T-helper 2 cell treated with Interferon-gamma antibody and Interleukin-4, amounts not matched to agents 100 ng/mL and 5 ng/mL, for 36 hours (primary cell): ENCODE measurements around the gene PGRMC2. TPM values are rescaled to one million over a fixed set of nuclear protein-coding genes. Genes with fewer than 3 reads are reported as not detected.

Experiments used
- intact Hi-C: fragments of 100-400 bp; cut with micrococcal nuclease; formaldehyde crosslinking; loops from one replicate; pipeline ENCODE4 v1.15.1; 2023
- total RNA-seq: library from RNA; stranded (reverse); gene quantifications from 2 replicates; pipeline ENCODE4 v1.2.3, GENCODE V29; 2022

Gene PGRMC2, protein sequence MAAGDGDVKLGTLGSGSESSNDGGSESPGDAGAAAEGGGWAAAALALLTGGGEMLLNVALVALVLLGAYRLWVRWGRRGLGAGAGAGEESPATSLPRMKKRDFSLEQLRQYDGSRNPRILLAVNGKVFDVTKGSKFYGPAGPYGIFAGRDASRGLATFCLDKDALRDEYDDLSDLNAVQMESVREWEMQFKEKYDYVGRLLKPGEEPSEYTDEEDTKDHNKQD
- total RNA-seq, result 35.7 and 36.9 TPM in 2 replicates

DNA sequence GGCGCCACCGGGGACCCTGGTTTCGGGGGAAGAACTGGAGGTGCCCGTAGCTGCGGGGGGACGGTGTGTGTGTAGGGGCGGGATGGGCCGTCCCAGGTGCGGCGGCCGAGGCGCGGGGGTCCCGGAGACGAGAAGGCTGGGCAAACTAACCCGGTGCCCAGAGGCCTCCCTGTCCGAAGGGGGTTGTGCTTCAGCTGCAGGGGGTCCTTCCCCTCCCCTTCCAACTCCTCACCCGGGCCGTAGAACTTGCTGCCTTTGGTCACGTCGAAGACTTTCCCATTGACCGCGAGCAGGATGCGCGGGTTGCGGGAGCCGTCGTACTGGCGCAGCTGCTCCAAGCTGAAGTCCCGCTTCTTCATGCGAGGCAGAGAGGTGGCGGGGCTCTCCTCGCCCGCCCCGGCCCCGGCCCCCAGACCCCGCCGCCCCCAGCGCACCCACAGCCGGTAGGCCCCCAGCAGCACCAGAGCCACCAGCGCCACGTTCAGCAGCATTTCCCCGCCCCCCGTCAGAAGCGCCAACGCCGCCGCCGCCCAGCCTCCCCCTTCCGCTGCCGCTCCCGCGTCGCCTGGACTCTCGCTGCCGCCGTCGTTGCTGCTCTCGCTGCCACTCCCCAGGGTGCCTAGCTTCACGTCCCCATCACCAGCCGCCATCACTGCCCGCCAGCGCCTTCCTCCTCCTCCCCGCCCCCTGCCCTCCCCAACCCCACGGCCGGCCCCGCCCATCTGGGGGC lies at the start of gene PGRMC2:
TSS of gene PGRMC2 (minus strand) at position 673 of the 730 bp plus-strand sequence. CDS start at position 650, 23 bp downstream.
- intact Hi-C loops, result loop anchor here (2.0 to 5.0 kb wide), 3 partner anchors 97 to 575 kb away; no protein-coding TSS in a partner anchor

DNA sequence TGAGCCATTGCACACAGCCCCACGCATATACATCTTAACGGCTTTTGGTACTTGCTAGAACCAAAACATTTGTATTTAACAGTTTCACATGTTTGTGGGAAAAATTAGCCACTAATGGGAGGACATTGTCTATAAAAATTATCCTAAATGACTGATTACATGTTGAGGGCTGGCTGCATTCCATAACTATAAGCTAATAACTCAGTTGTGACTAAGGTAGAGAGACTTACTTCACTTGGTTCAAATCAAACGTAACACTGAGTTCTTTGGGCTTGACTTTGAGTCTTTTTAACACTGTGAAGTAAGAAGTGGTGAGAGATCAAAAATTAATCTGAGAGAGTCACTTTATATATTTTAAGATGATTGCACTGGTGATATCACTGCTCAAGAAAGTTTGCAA lies 47.9 kb upstream of the PGRMC2 start:
- intact Hi-C loops, result no loop called here

DNA sequence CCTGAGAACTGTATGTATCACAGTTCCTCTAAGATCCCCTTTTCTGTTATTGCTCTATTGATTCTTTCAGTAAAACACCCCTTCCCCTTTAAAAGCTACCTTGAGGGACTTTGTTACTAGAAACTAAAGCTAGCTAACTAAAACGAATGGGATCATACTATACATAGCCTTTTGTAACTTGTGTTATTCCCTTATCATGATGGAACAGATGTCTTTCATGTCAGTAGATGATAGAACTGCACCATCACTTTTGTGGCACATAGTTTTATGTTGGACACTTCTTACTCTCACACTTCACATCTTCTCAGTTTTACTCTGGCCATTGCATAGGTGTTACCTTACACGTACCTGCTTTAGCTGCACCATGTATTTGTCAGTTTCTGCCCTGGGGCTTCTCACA lies 46.6 kb upstream of the PGRMC2 start:
- intact Hi-C loops, result no loop called here

- intact Hi-C loops, result no loop called here
These were observed 45.9 kb upstream of the PGRMC2 start for GRCh38 chr4:128333309-128334018.

- intact Hi-C loops, result no loop called here
These were observed 44.5 kb upstream of the PGRMC2 start for GRCh38 chr4:128332081-128332480.

- intact Hi-C loops, result no loop called here
These were observed 42.0 kb upstream of the PGRMC2 start for GRCh38 chr4:128329638-128330037.

GRCh38 chr4:128328106-128328505 lies 40.5 kb upstream of the PGRMC2 start:
- intact Hi-C loops, result no loop called here

DNA sequence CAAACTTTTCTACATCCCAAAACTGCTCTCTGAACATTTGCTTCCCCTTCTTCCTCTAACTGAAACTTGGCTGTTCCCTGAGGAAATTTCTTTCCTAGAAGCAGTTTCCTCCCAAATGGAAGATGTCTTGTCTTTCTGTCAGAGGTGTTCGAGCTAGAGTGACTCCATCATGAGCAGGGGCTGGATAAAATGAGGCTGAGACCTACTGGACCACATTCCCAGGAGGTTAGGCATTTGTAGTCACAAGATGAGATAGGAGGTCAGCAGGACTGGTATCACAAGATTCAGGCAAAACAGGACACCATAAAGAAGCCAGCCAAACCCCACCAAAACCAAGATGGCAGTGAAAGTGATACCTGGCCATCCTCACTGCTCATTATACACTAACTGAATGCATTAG lies 35.8 kb upstream of the PGRMC2 start:
- intact Hi-C loops, result no loop called here

GRCh38 chr4:128322986-128323385 lies 35.4 kb upstream of the PGRMC2 start:
- intact Hi-C loops, result no loop called here

DNA sequence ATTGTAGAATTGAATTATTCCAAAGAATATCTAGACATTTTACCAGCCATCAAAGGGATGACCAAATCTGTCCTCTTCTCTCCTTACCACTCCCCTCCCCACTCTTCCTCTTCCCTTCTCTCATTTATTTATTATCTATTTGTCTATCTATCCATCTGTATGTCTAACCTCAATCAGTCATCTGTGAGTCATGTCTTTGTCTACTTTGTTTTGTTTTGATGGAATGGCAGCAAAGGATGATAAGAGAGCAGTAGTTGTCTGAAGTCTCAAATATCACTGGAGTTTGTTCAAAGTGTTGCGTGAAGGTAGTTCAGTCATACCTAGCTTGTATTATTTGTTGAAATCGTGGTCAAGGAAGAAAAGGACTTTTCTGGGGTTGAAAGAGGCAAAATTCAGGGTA lies 34.7 kb upstream of the PGRMC2 start:
- intact Hi-C loops, result no loop called here

DNA sequence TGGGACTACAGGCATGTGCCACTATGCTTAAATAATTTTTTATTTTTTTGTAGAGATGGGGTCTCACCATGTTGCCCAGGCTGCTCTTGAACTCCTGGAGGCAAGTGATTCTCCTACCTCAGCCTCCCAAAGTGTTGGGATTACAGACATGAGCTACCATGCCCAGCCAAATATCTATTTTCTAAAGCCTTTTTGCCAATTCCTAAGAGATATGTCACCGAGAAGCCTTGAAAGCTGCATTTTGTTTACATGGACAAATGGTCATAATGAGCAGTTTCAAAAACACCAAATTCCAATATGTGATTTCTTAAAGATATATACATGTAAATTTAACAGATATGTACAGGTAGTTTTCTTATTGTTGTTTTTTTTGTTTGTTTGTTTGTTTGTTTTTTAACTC lies 33.0 kb upstream of the PGRMC2 start:
- intact Hi-C loops, result no loop called here

DNA sequence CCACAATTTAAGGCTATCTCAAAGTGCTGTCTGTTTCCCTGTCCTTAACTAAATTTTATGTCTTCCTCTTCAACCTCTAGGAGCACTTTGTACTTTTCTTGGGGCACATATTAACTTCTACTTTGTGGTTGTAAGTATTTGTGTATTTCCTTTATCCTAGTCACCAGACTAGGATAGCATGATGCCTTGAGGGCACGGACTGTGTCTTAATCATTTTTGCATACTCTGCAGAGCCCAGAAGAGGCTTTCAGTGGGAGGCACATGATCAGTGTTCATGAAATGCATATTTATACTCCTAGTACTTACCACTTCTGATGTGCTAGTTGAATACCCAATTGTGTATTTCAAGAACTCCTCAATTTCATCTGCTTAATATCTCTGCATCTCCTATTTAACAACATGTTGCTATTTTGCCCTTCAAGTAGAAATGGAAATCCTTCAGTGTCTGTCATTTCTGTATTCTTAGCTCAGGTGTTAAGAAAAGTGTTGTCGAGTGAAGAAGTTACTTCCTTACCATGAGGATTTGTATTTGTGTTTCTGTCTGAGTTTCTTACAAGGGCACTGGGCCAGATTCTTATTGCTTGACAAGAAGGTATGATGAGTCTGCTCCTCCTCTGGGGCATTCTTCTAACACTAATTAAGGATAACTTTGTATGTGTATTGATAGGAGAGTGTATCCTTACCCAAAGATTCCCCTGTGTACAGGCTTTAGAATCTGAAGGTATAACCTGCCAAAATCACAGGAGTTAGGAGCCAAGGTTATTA lies 28.3 kb upstream of the PGRMC2 start:
- intact Hi-C loops, result no loop called here

GRCh38 chr4:128311659-128312403 lies 24.2 kb upstream of the PGRMC2 start:
- intact Hi-C loops, result no loop called here

DNA sequence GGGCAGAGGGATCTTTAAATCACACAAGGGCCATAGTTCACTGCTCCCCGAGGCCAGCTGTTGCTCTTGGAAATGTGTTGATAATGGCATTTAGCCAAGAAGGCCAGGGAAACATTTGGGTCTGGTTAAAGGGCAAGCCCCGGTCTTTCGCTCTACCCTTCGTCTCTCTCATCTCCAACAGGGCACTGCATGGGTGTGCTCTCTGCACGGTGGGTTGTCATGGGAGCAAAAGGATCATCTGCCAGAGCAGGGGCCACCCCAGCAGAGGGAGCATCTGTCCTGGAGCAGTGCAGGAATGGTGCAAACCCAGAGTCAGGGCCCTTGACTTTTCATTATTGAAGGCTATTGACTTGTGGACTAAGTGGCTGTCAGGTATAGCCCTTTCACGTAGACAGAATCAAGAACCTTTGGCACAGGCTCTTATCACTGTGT lies 22.7 kb upstream of the PGRMC2 start:
- intact Hi-C loops, result no loop called here

GRCh38 chr4:128309585-128309984 lies 22.0 kb upstream of the PGRMC2 start:
- intact Hi-C loops, result no loop called here

DNA sequence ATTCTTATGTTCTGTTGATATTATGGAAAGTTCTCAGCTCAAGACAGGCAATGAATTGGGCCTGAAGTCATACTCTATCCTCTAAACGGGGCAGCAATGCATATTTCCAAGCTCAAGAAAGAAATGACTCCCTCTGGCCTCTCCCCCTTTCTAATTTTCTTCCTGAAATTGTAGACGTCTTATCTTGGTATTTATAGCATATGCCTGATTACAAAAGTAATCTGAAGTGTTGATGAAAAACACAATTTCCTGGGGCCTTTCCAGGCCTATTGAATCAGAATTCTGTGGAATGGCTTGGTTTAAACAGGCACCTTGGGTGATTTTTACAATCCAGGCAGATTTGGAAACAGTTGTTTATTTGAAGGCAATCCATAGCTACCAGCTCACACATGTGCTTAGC lies 21.4 kb upstream of the PGRMC2 start:
- intact Hi-C loops, result no loop called here

GRCh38 chr4:128307123-128307571 lies 19.5 kb upstream of the PGRMC2 start:
- intact Hi-C loops, result no loop called here

- intact Hi-C loops, result no loop called here
These were observed 18.3 kb upstream of the PGRMC2 start for GRCh38 chr4:128305942-128306341.

GRCh38 chr4:128303986-128304385 lies 16.4 kb upstream of the PGRMC2 start:
- intact Hi-C loops, result no loop called here

DNA sequence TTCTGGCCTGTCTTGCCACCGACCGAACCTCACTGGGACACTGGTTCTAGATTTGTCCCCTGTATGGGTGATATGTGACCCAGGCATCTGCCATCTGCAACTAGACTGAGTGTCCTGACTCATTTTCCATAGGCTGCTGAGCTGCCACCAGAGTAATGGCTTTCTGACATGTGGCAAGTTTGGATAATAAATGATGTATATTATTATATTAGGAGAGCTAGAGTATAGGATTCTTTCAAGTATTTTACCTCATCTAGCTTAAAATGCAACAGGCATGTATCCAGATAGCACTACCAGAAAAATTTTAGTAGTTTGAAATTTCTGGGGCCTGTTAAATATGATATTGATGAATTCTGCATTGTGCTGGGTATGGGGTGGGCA lies 15.8 kb upstream of the PGRMC2 start:
- intact Hi-C loops, result no loop called here

- intact Hi-C loops, result no loop called here
These were observed 14.4 kb upstream of the PGRMC2 start for GRCh38 chr4:128301979-128302378.
